ENCODE data around the gene AARS1. TPM values are rescaled to one million over a fixed set of nuclear protein-coding genes. Genes with fewer than 3 reads are reported as not detected.
"Not testable (repeated sequence)": the region's sequence is repeated elsewhere in the genome, so short reads cannot be mapped to it uniquely, and the experiment has no call there.

AARS1 gene
- 69.6 and 77.0 TPM in 2 replicates for total RNA-seq (2014; rRNA removed; shearing (Covaris generic))

- Histone ChIP-seq H3K27ac (peak within 1 kb of the TSS; percentile 96), H3K36me3 (peaks cover 41% of the 10 kb centered on the region), H3K27me3 (replicated peaks) (no peaks in the 10 kb centered on the region), H3K9me3 (replicated peaks) (no peaks in the 10 kb centered on the region), H3K4me1 (replicated peaks) (peaks cover 18% of the 10 kb centered on the region), H3K4me3 (peak within 1 kb of the TSS; percentile 76)
- DNase-seq (ENCODE audit: low read depth in 1 of 2, low spot score in 2 of 2): peak; percentile 98 to 99
These were observed at the start of gene AARS1 for GRCh38 chr16:70289229-70290094. AARS1 (minus strand) TSS chr16:70289506; CDS start chr16:70282763, 6,743 bp downstream.

GRCh38 chr16:70337814-70338213, 48.5 kb upstream of the AARS1 start:
- Histone ChIP-seq H3K27me3 (replicated peaks) (no peaks in the 10 kb centered on the region), H3K4me1 (replicated peaks) (no peaks in the 10 kb centered on the region), H3K9me3 (replicated peaks) (no peaks in the 10 kb centered on the region), H3K27ac (no peak overlapping the region), H3K4me3 (no peak overlapping the region), H3K36me3 (peaks cover 42% of the 10 kb centered on the region)
- DNase-seq (ENCODE audit: low read depth in 1 of 2, low spot score in 2 of 2): no peak

GRCh38 chr16:70332728-70333127, 43.4 kb upstream of the AARS1 start:
- H3K4me3 ChIP-seq; DNase-seq (ENCODE audit: low read depth in 1 of 2, low spot score in 2 of 2); H3K9me3 ChIP-seq (replicated peaks); H3K27me3 ChIP-seq (replicated peaks); H3K4me1 ChIP-seq (replicated peaks); H3K27ac ChIP-seq: not testable (repeated sequence)
- peaks cover 52% of the 10 kb centered on the region for H3K36me3 ChIP-seq

- Histone ChIP-seq H3K9me3 (replicated peaks) (no peaks in the 10 kb centered on the region), H3K4me1 (replicated peaks) (no peaks in the 10 kb centered on the region), H3K36me3 (peaks cover 58% of the 10 kb centered on the region), H3K4me3 (no peak overlapping the region), H3K27me3 (replicated peaks) (no peaks in the 10 kb centered on the region), H3K27ac (no peak overlapping the region)
- peak in 1 of 2 experiments; percentile 23 for DNase-seq (ENCODE audit: low read depth in 1 of 2, low spot score in 2 of 2)
These were observed 42.5 kb upstream of the AARS1 start for GRCh38 chr16:70331588-70332358.

- Histone ChIP-seq H3K27ac (no peak overlapping the region), H3K9me3 (replicated peaks) (no peaks in the 10 kb centered on the region), H3K36me3 (peaks cover 57% of the 10 kb centered on the region), H3K27me3 (replicated peaks) (no peaks in the 10 kb centered on the region), H3K4me1 (replicated peaks) (no peaks in the 10 kb centered on the region), H3K4me3 (no peak overlapping the region)
- no peak for DNase-seq (ENCODE audit: low read depth in 1 of 2, low spot score in 2 of 2)
These were observed 41.8 kb upstream of the AARS1 start for GRCh38 chr16:70331091-70331490.

GRCh38 chr16:70324998-70325747, 35.9 kb upstream of the AARS1 start:
- Histone ChIP-seq H3K4me1 (replicated peaks) (no peaks in the 10 kb centered on the region), H3K9me3 (replicated peaks) (no peaks in the 10 kb centered on the region), H3K27me3 (replicated peaks) (no peaks in the 10 kb centered on the region), H3K36me3 (peaks cover 34% of the 10 kb centered on the region), H3K27ac (no peak overlapping the region), H3K4me3 (no peak overlapping the region)
- no peak for DNase-seq (ENCODE audit: low read depth in 1 of 2, low spot score in 2 of 2)

GRCh38 chr16:70320121-70320520, 30.8 kb upstream of the AARS1 start:
- no peaks in the 10 kb centered on the region for H3K4me1 ChIP-seq (replicated peaks)
- no peaks in the 10 kb centered on the region for H3K27me3 ChIP-seq (replicated peaks)
- DNase-seq (ENCODE audit: low read depth in 1 of 2, low spot score in 2 of 2): no peak
- no peaks in the 10 kb centered on the region for H3K9me3 ChIP-seq (replicated peaks)
- no peak overlapping the region for H3K4me3 ChIP-seq
- no peak overlapping the region for H3K27ac ChIP-seq
- peaks cover 40% of the 10 kb centered on the region for H3K36me3 ChIP-seq

GRCh38 chr16:70307726-70308125, 18.4 kb upstream of the AARS1 start:
- not testable (repeated sequence) for H3K27me3 ChIP-seq (replicated peaks); H3K9me3 ChIP-seq (replicated peaks); H3K27ac ChIP-seq; H3K36me3 ChIP-seq; H3K4me1 ChIP-seq (replicated peaks); H3K4me3 ChIP-seq; DNase-seq (ENCODE audit: low read depth in 1 of 2, low spot score in 2 of 2)

- H3K4me3 ChIP-seq: no peak overlapping the region
- no peaks in the 10 kb centered on the region for H3K9me3 ChIP-seq (replicated peaks)
- H3K4me1 ChIP-seq (replicated peaks): 0 out of 2 replicates have a peak, but pooled peaks cover 4% of the 10 kb centered on the region
- H3K27me3 ChIP-seq (replicated peaks): no peaks in the 10 kb centered on the region
- no peak overlapping the region for H3K27ac ChIP-seq
- peaks cover 7% of the 10 kb centered on the region; the same call in 1 of the 2 replicates for H3K36me3 ChIP-seq
- no peak for DNase-seq (ENCODE audit: low read depth in 1 of 2, low spot score in 2 of 2)
These were observed 17.6 kb upstream of the AARS1 start for GRCh38 chr16:70306880-70307279.

- no peak overlapping the region for H3K27ac ChIP-seq
- H3K4me1 ChIP-seq (replicated peaks): 0 out of 2 replicates have a peak, but pooled peaks cover 4% of the 10 kb centered on the region
- H3K4me3 ChIP-seq: no peak overlapping the region
- peaks cover 22% of the 10 kb centered on the region for H3K36me3 ChIP-seq
- no peaks in the 10 kb centered on the region for H3K27me3 ChIP-seq (replicated peaks)
- H3K9me3 ChIP-seq (replicated peaks): peaks cover 6% of the 10 kb centered on the region
- DNase-seq (ENCODE audit: low read depth in 1 of 2, low spot score in 2 of 2): no peak
These were observed 15.7 kb upstream of the AARS1 start for GRCh38 chr16:70304892-70305448.

- no peak overlapping the region for H3K27ac ChIP-seq
- DNase-seq (ENCODE audit: low read depth in 1 of 2, low spot score in 2 of 2): peak in 1 of 2 experiments; percentile 21
- H3K9me3 ChIP-seq (replicated peaks): peaks cover 6% of the 10 kb centered on the region
- peaks cover 9% of the 10 kb centered on the region for H3K4me1 ChIP-seq (replicated peaks)
- H3K4me3 ChIP-seq: no peak overlapping the region
- H3K27me3 ChIP-seq (replicated peaks): no peaks in the 10 kb centered on the region
- peaks cover 25% of the 10 kb centered on the region for H3K36me3 ChIP-seq
These were observed 13.4 kb upstream of the AARS1 start for GRCh38 chr16:70302745-70303144.

- H3K27me3 ChIP-seq (replicated peaks): no peaks in the 10 kb centered on the region
- H3K4me1 ChIP-seq (replicated peaks): peaks cover 9% of the 10 kb centered on the region
- no peak overlapping the region for H3K27ac ChIP-seq
- peaks cover 6% of the 10 kb centered on the region for H3K9me3 ChIP-seq (replicated peaks)
- H3K36me3 ChIP-seq: peaks cover 24% of the 10 kb centered on the region
- no peak for DNase-seq (ENCODE audit: low read depth in 1 of 2, low spot score in 2 of 2)
- no peak overlapping the region for H3K4me3 ChIP-seq
These were observed 11.8 kb upstream of the AARS1 start for GRCh38 chr16:70301121-70301520.
